ENCODE results near the gene SMPD3. TPM values are rescaled to one million over a fixed set of nuclear protein-coding genes. Genes with fewer than 3 reads are reported as not detected.

Gene SMPD3
- total RNA-seq, 1 donor = 0.86 TPM

DNA sequence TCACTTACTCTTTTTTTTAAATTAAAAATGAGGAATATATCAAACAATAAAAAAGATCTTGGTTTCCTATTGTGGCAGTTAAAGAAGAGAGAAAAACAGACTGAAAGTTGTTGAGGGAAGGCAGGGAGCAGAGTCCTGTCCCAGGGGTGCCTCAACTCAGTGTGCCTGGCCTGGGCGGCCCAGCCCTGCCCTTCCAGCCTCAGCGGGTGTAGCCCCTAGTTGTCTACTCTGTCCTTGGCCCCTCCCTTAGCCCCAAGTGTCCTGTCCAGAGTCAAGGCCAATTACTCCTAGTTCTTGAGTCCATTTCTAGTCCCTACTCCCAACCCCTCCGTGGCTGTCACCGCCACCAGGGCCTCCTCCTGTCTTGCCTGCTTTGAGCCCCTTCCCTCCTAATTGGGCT lies 52.5 kb downstream of the SMPD3 start:
- TF ChIP-seq, protein P1, sequence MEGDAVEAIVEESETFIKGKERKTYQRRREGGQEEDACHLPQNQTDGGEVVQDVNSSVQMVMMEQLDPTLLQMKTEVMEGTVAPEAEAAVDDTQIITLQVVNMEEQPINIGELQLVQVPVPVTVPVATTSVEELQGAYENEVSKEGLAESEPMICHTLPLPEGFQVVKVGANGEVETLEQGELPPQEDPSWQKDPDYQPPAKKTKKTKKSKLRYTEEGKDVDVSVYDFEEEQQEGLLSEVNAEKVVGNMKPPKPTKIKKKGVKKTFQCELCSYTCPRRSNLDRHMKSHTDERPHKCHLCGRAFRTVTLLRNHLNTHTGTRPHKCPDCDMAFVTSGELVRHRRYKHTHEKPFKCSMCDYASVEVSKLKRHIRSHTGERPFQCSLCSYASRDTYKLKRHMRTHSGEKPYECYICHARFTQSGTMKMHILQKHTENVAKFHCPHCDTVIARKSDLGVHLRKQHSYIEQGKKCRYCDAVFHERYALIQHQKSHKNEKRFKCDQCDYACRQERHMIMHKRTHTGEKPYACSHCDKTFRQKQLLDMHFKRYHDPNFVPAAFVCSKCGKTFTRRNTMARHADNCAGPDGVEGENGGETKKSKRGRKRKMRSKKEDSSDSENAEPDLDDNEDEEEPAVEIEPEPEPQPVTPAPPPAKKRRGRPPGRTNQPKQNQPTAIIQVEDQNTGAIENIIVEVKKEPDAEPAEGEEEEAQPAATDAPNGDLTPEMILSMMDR (IDR thresholded peaks at IDR 0.05; ENCODE audit: insufficient read depth, low read depth, low read length) = no peak
- no peak overlapping the region for H3K4me3 ChIP-seq (ENCODE audit: low read depth, low read length)
- DNase-seq (ENCODE audit: low read depth) = no peak

DNA sequence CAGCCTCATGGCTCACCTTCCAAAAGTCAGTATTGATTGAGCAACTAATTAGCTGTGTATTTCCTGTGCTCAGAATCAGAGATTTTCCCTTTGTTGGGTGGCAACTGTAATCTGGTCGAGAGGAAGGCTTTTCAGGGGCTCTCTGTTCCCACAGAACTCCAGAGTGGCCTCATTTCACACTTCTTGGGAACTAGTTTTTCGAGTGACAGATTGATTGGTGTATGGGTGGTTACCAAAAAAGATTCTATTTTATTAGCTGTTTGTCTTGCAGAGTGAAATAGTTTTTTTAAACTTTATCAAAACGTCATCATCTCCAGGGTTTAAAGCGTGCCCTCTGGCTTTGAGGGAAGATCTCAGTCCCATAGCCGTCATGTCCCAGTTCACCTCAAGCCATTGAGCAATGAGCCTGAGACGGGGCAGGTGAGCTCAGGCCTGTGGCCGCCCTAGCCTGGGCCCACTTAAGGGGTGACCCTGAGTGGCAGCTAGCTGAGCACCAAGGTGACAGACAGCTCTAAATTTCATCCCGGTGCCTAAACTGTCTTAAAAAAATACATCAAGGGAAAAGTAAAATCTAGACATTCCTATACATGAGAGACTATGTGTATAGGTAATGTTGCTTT lies 53.0 kb downstream of the SMPD3 start:
- H3K4me3 ChIP-seq (ENCODE audit: low read depth, low read length) = no peak overlapping the region
- TF ChIP-seq, protein P1 (IDR thresholded peaks at IDR 0.05; ENCODE audit: insufficient read depth, low read depth, low read length) = no peak
- DNase-seq (ENCODE audit: low read depth) = no peak

DNA sequence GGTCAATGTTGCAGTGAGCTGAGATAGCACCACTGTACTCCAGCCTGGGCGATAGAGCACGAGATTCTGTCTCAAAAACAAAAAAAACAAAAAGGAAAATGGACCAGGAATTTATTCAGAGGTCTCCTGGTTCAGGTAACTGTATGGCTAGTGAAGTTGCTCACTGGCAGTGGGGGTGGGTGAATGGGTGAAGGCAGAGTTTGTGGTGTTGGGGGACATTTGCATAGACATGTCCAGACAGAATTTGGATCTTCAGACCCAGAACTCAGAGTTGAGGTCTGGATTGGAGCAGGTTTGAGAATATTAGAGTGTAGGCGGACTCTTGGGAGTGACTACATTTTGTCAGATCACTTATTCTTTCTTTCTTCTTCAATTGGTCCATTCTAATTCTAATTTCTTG lies 55.0 kb downstream of the SMPD3 start:
- no peak for DNase-seq (ENCODE audit: low read depth)
- TF ChIP-seq, protein P1 (IDR thresholded peaks at IDR 0.05; ENCODE audit: insufficient read depth, low read depth, low read length) = no peak
- H3K4me3 ChIP-seq (ENCODE audit: low read depth, low read length) = no peak overlapping the region

DNA sequence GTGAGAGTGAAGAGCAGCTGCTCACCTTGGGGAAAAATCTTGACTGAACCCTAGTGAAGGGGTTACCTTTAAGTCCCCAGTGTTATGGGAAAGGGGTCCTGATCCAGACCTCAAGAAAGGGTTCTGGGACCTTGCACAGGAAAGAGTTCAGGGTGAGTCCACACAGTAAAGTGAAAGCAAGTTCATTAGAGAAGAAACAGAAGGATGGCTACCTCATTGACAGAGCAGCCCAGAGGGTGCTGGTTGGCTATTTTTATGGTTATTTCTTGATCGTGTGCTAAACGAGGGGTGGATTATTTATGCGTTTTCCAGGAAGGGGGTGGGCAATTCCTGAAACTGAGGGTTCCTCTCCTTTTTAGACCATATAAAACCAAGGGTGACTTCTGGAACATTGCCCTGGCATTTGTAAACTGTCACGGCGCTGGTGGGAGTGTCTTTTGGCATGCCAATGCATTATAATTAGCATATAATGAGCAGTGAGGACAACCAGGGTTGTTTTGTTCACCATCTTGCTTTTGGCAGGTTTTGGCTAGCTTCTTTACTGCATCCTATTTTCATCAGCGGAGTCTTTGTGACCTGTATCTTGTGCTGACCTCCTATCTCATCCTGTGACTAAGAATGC lies 58.4 kb downstream of the SMPD3 start:
- TF ChIP-seq, protein P1 (IDR thresholded peaks at IDR 0.05; ENCODE audit: insufficient read depth, low read depth, low read length) = no peak
- no peak for DNase-seq (ENCODE audit: low read depth)
- no peak overlapping the region for H3K4me3 ChIP-seq (ENCODE audit: low read depth, low read length)

DNA sequence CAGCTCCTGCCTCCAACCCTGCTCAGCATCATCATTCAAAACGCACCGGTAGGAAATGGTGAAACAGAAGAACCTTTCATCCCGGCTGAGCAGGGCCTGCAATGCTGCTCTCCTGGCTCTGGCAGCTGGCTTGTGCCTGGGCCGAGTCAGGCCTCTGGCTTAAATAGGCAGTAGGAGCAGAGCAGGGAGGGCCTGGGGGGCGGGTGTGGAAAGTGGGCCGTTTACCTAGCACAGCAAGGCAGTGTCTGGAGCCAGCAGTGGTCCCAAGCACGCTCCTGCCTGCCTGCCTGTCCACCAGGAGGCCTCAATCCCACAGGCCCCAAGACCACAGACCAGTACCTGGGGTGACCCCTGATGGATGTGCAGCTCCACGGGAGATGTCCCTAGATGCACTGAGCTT lies 59.3 kb downstream of the SMPD3 start:
- H3K4me3 ChIP-seq (ENCODE audit: low read depth, low read length) = no peak overlapping the region
- TF ChIP-seq, protein P1 (IDR thresholded peaks at IDR 0.05; ENCODE audit: insufficient read depth, low read depth, low read length) = no peak
- DNase-seq (ENCODE audit: low read depth) = no peak

DNA sequence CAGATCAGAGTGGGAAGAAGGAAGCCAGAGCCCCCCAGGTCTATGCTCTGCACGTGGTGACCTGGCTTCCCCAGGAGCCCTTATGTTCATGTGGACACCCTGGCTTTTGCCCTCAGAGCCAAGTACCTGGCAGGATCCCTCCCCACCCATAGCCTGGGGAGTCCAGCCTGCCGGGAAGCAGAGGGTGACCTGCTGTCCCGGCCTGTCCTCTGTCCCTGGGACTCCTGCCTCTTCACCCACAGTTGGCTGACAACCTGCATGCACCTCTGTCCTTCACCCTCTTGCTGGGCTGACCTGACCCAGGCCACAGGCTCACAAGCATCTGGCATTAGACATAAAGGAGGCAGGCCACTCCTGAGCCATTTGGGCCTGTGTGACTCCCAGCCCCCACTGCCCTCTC lies 60.2 kb downstream of the SMPD3 start:
- DNase-seq (ENCODE audit: low read depth) = no peak
- TF ChIP-seq, protein P1 (IDR thresholded peaks at IDR 0.05; ENCODE audit: insufficient read depth, low read depth, low read length) = no peak
- H3K4me3 ChIP-seq (ENCODE audit: low read depth, low read length) = no peak overlapping the region

DNA sequence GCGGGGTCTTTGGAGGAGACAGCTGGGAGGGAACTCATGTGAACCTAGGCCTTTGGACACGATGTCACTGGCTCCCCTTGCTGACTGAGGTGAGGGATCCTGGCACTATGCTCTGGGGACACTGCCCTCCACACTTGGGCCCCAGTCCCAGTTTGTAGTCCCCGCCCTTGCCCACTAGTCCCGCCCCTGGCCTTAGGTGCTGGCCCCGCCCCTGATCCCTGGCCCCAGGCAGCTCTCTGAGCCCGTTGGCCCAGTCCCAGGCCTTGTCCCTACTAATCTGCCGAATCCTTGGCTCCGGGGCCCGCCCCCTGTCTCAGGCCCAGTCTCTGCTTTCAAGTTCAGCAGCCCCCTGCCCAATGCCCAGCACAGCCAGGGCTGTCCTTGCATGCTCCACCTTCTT lies 61.0 kb downstream of the SMPD3 start:
- DNase-seq (ENCODE audit: low read depth) = no peak
- TF ChIP-seq, protein P1 (IDR thresholded peaks at IDR 0.05; ENCODE audit: insufficient read depth, low read depth, low read length) = no peak
- no peak overlapping the region for H3K4me3 ChIP-seq (ENCODE audit: low read depth, low read length)
